HG02623 (cell line): ENCODE data around the gene IGF2BP3.
"Not testable (repeated sequence)": the region's sequence is repeated elsewhere in the genome, so short reads cannot be mapped to it uniquely, and the experiment has no call there.

Source experiments
- ATAC-seq: cut with Tn5 transposase; IDR thresholded peaks from one replicate; pipeline ENCODE4 v1.9.1; 2021; ENCODE audit warnings: moderate library complexity; ENCODE audit not compliant: unreplicated experiment

The IGF2BP3 gene

DNA sequence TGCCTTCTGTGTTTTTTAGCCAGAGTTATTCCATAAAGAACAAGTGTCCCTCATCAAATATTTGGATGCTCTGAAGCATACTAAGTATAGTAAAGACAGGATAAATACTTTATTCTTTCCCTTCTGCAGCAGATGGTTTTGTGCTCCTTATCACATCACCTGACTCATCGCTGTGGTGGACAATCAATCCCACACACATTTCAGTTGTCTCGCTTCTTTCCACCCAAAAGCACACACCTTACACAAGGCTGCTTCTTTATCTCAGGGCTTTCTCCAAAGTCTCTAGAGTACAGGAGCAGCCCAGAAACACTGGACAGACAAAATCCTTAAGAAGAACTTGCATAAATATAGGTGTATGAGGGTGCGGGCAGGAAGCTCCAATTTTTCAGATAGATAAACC, 43.4 kb downstream of the IGF2BP3 start:
- no peak for ATAC-seq

DNA sequence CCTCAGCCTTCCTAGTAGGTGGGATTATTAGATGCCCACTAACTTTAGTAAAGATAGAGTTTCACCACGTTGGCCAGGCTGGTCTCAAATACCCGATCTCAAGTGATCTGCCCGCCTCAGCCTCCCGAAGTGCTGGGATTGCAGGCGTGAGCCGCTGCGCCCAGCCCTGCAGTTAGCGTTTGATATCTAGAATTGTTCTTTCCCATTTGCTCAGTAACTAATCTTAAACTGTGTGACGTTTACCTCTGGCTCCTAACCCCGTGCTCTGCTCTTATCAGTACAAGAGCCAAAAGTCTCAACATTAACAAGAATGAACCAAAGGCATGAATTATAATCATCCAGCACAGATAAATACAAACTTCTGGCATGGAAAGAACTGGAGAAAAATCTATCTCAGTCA, 47.4 kb downstream of the IGF2BP3 start:
- ATAC-seq = no peak

DNA sequence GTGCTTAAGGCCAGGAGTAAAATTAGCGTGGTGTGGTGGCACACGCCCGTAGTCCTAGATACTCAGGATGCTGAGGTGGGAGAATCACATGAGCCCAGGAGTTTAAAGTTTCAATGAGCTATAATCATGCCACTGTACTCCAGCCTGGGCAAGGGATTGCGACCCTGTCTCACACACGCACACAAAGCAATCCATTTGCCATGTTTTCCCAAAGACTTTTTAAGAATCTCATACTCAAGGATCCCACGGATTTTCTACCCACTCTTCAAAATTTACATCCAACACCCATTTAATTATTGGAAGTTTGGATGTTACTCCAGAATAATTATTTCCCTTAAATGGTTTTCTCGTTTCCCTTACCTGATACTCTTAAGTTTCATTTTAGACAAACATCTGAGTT, 47.9 kb downstream of the IGF2BP3 start:
- ATAC-seq = no peak

DNA sequence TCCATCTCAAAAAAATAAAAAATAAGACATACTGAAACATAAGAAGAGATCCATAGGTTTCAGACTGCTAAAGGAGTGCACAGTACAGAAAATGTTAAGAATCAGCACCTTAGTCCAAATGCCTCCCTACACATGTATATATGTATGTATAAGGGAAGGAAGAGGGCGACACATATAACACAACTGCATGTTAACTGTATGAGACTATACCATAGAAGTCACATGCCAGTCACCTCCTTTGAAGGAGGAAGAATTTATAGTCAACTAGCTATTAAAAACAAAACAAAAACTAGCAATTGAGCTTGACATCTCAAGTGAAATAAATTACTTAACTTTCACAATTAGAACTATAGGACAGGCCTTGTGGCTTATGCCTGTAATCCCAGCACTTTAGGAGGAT, 50.4 kb downstream of the IGF2BP3 start:
- no peak for ATAC-seq

DNA sequence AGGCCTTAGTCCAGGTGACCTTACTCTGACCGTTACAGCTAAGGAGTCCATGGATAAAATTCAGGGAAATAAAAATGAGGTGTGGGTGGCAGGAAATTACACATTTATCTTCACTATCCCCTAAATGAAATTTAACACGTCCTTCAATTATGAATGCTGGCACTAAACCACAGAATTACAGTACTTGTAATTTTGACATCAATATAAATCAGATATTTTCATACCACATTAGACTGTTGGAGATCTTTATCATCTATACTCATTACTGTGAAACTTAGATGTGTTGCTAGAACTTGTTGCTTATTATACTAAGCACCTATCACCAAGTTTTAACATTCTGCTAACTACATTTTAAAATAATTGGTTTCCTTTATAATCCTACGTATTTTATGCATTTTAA, 51.1 kb downstream of the IGF2BP3 start:
- no peak for ATAC-seq

DNA sequence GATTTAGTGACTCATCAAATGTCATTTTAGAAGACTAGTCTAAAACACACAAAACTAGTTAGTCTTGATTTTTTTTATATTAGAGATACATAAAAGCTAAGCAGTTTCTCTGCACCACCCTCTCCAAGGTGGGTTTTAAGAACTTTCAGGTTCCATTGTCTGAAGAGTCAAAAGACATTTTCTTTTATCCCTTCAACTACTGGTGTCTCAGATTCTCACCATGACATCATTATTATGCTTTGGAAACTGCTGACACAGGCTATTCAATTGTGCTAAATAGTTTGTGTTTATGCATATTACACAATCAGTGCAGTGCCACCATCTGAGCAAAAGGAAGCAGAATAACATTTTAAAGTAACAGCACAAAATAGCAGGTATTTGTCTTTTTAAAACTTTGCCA, 52.2 kb downstream of the IGF2BP3 start:
- ATAC-seq = no peak

DNA sequence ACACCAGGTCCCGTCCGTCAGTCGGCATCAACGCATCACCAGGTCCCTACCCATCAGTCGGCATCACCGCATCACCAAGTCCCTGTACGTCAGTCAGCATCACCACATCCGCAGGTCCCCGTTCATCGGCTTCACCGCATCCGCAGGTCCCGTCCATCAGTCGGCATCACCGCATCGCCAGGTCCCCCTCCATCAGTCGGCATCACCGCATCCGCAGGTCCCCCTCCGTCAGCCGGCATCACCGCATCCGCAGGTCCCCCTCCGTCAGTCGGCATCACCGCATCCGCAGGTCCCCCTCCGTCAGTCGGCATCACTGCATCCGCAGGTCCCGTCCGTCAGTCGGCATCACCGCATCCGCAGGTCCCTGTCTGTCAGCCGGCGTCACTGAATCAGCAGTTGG, 55.1 kb downstream of the IGF2BP3 start:
- ATAC-seq = no peak

DNA sequence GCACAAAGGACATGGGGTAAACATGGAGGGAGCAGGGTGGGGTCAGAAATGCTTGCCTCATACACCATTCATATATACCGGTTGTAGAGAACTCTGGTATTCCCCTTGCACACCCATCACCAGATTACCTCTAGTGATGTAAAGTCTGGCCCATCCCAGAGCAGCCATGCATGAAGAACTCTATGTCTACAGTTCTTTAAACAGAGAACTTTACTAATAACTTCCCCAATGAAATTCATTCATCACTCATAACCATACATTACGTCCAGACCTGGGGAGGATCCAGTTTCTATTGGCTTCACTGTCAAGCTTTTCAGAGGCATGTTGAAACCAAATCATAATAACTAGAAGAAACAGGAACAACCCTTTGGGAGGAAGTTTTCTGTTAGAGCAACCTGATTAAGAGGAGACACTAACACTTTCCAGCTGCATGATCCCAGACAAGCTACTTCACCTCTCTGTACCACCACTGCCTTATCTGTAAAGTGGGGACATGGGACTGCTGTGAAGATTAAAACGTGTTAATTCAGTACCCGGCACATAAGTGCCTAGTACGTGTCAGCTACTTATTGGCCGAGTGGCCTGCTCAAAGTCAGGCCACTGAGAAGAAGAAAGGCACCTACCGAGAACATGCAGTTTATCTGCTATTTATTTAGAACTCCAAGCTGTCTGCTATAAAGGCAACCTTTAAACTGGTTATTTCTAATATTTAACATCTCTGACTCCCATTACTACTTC, 59.7 kb downstream of the IGF2BP3 start:
- ATAC-seq = peak; percentile 84

DNA sequence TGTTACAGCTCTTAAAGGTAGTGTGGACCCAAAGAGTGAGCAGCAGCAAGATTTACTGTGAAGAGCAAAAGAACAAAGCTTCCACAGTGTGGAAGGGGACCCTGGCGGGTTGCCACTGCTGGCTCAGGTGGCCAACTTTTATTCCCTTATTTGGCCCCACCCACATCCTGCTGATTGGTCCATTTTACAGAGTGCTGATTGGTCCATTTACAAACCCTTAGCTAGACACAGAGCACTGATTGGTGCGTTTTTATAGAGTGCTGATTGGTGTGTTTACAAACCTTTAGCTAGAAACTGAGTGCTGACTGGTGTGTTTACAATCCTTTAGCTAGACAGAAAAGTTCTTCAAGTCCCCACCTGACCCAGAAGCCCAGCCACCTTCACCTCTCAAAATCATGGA, 63.7 kb downstream of the IGF2BP3 start:
- not testable (repeated sequence) for ATAC-seq

DNA sequence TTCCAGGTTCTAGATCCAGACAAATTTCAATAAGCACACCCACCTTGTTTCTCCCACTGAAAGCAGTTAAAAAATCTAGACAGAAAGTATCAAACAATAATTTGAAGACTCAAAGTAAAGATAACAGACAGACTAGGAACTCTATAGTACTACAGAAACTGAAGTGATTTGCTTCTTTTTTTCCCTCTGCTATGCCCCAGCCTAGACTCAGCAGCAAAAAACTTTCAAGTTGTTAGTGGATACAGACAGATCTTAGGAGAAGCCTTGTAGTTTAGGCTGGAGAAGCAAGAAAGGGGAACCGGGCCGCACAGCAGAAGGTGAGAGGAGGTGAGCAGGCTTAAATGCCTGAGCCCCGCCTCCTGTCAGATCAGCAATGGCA, 65.1 kb downstream of the IGF2BP3 start:
- ATAC-seq = no peak

DNA sequence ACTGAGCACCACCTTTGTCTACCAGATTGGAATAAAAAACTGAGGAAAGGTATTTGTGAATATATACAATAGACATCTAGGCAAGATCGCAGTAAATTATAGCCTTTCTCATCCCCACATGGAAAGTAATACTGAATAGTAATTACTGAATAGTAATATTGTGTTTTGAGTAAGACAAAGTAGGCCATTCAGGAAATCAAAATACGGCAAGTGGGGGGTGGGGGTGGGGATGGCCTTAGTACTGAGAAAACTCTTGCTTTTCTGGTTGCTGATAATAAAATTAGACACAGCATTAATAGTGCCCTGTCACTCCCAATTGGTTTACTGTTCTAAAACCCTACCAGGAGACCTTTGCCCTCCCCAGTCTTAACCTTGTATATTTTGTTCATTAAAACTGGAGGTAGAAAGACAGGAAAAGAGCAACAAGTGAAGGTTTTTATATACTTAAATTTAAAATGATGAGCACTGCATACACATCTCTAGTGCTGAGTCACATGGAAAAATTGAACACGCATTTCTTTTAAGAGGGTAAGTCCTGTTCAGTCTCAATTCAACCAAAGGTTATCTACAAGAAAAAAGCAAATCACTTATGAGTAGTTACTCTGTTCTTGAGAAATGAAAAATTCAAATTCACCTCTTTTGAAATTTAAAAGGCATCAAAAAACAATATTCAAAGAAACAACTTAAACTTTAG, 65.6 kb downstream of the IGF2BP3 start:
- no peak for ATAC-seq

DNA sequence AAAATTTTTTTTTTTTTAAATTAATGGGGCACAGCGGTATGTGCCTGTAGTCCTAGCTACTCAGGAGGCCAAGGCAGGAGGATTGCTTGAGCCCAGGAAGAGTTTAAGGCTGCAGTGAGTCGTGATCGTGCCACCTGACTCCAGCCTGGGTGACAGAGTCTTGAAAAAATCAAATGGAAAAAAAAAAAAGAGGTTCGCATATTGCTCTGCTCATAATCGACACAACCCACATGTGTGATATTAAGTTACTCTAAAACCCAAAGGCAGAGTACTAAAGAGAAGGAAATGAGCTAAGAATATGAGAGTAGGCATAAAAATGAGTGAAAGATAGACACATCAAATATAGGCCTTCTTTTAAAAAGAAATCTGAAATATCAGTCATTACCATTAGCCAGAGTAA, 66.3 kb downstream of the IGF2BP3 start:
- no peak for ATAC-seq

DNA sequence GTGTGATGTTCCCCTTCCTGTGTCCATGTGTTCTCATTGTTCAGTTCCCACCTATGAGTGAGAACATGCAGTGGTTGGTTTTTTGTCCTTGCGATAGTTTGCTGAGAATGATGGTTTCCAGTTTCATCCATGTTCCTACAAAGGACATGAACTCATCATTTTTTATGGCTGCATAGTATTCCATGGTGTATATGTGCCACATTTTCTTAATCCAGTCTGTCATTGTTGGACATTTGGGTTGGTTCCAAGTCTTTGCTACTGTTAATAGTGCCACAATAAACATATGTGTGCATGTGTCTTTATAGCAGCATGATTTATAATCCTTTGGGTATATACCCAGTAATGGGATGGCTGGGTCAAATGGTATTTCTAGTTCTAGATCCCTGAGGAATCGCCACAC, 72.2 kb downstream of the IGF2BP3 start:
- ATAC-seq = not testable (repeated sequence)

DNA sequence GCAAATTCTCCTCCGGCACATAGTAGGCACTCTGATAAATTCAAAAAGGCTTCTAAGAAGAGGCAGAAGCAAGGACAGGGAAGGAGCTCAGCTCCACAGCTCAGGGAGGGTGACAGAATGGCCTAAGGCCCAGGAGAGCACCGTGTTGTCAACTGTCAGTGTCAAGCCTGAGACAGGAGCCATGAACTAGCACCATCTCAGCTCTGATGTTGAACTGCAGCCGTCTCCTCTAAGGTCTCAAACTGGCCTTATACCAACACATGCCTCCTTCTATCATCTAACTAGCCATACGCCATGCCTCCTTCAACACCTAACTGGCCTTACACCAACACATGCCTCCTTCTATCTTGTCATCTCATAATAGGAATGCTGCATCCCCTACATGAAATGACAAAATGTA, 73.0 kb downstream of the IGF2BP3 start:
- ATAC-seq = no peak

DNA sequence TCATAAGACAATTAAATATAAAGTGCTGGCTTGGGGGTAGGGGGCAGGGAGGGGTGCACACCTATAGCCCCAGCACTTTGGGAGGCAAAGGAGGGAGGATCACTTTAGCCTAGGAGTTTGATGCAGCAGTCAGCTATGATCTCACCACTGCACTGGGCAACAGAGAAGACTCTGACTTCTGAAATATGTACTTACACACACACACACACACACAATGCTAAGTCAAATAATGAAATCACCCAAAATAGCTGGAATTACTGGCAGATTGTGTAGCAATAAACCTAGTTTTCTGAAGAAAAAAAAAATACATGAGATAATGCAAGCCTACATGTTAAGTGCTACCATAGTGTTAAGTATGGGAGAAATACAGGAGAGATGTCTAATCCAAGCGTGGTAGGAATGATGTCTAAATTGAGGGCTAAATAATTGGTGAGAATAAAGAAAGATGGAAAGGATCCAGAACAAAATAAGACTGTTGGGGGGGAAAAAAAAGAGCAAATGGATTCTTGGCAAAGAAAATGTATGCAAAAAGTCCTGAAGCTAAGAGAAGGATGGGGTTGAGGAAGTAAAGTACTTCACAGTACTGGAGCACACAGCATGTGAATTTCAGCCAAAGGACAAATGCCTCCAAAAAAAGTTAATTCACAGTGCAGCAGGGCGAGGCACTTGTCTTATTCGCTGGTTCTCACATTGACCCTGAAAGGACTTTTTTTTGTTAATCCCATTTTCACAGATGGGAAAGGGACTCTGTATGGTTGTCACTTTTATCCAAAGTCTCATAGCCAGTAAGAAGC, 73.9 kb downstream of the IGF2BP3 start:
- no peak for ATAC-seq

DNA sequence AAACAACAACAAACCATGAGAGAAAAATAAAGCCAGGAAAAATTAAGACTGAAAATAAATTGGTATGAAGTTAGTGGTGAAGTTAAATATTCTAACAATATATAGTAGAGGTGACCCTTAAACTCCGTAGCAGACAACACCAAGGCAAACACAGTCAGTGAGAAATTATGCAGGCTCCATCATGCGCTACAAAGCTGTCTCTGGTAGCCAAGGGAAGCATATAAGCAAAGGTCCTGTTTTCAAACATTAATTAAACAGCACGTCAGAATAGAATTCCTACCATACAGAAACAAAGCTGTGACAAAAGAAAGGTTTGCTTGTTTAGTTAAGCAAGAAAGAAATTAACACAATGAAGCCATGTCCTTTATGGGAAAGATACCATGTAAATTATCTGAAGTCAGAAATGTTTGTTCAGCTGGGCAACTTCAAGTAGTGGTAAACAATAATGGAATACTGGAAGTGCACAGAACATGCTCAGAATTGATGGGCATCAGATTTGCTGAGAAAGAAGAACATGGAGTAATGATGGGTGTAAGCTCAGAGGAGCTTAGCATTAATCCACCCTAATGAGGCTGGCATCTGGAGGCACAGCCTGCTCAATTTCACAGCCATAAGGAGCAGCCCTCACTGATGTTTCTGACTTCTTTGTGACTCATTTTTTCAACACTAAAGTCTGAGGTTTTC, 75.7 kb downstream of the IGF2BP3 start:
- no peak for ATAC-seq

DNA sequence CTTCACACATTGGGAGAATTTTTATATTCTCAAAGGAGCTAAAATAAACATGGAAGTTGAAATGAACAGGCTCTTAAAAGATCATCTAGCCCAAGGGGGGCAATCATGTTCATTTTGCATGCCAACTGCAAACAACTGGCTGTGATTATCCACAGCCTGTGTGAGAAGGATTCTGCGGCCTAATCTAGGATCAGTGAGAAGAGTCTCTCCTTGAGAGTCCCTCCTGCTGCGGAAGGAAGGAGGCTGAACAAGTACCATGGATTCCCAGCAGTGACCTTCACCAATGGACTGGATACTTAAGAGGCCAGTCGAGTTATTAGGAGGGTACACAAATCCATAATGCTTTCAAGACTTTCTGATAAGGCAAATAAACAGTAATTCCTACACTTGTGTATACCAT, 76.7 kb downstream of the IGF2BP3 start:
- no peak for ATAC-seq

DNA sequence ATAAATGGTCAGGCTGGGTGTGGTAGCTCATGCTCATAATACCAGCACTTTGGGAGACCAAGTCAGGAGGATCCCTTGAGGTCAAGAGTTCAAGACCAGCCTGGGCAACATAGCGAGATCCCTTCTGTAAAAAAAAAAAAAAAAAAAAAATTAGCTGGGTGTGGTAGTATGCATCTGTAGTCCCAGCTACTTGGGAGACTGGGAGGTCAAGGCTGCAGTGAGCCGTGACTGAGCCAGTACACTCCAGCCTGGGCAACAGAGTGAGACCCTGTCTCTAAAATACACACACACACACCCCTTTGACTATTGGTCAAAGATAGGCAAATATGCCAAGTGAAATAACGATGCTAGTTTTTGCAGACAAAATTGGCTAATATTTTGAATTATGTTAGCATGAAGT, 80.6 kb downstream of the IGF2BP3 start:
- ATAC-seq = no peak

DNA sequence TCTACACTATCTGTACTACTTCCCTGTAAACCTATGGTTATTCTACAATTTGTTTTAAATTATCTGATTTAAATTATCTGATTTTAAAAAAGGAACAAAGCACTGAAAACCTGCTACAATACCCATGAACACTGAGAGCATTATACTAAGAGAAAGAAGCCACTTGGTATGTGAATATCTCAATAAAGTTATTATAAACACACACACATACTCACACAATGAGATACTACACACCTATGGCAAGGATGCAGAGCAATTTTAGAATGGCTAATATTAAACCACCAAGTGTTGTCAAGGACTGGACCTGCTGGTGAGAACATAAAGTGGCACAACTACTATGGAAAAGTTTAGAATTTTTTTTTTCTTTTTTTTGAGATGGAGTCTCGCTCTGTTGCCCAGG, 82.7 kb downstream of the IGF2BP3 start:
- no peak for ATAC-seq

DNA sequence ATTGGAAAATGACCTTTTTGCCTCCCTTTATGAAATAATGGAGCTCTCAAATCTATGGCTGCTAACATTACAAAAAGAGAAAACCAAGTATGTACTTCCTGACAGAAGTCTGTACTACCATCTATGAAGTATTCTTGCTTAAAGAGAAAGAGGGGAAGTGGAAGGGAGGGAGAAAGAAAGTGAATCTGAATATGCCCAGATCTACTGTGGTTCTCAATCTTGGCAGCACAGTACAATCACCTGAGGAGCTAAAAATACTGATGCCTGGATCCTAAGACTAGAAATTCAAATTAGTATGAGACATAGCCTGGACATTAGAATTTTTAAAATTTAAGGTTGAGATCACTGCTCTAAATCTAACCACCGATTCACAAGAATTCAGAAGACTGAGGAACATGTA, 85.2 kb downstream of the IGF2BP3 start:
- peak; percentile 61 for ATAC-seq

DNA sequence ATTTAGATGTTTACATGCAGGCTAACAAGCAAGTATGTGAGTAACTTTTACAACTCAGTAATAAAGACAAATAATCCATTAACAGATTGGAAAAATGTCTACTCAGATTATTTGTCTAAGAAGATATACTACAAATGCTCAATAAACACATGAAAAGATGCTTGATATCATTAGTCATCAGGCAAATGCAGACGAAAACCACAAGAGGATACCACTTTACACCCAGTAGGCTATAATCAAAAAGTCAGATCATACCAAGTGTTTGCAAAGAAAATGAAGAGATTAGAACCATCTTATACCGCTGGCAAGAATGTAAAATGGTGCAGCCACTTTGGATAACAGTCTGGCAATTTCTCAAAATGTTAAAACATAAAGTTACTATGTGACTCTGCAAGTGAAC, 87.1 kb downstream of the IGF2BP3 start:
- no peak for ATAC-seq
